WERI-Rb-1 (cell line): ENCODE measurements around the gene PCYT1A.

Experiments used
- DNase-seq: peaks from one replicate; pipeline ENCODE4 v3.0.0-alpha.2; 2020
- H3K27ac ChIP-seq: fragments of 250-450 bp; sonication (Bioruptor Pico); 2 replicates; pipeline ENCODE4 v1.5.1; 2020; ENCODE audit warnings: mild to moderate bottlenecking, moderate library complexity
- H3K27me3 ChIP-seq: fragments of 250-450 bp; sonication (Bioruptor Pico); 2 replicates; pipeline ENCODE4 v1.5.1; 2021; ENCODE audit warnings: mild to moderate bottlenecking, low read depth, moderate library complexity; ENCODE audit not compliant: insufficient read depth, severe bottlenecking
- H3K36me3 ChIP-seq: fragments of 250-450 bp; sonication (Bioruptor Pico); 2 replicates; pipeline ENCODE4 v1.5.1; 2020; ENCODE audit warnings: mild to moderate bottlenecking, moderate library complexity
- H3K4me3 ChIP-seq: 2 replicates; pipeline ENCODE4 v1.5.1; 2011; ENCODE audit warnings: low read depth, mild to moderate bottlenecking, control low read depth, low read length
- H3K9me3 ChIP-seq: fragments of 250-450 bp; sonication (Bioruptor Pico); 2 replicates; pipeline ENCODE4 v1.5.1; 2021; ENCODE audit warnings: mild to moderate bottlenecking, moderate library complexity; ENCODE audit not compliant: severe bottlenecking
- CTCF ChIP-seq: IDR thresholded peaks from 2 replicates; pipeline ENCODE4 v1.5.1; 2011; ENCODE audit warnings: low read depth, mild to moderate bottlenecking, control low read depth, inconsistent platforms, low read length

PCYT1A gene

GRCh38 chr3:196195664-196196265, 91.8 kb downstream of the PCYT1A start:
- DNase-seq: no peak
- no peaks in the 10 kb centered on the region for H3K27me3 ChIP-seq
- H3K4me3 ChIP-seq: no peak overlapping the region
- H3K9me3 ChIP-seq: no peaks in the 10 kb centered on the region
- no peak overlapping the region for H3K27ac ChIP-seq
- no peaks in the 10 kb centered on the region for H3K36me3 ChIP-seq
- no peak for TF ChIP-seq CTCF

- H3K27ac ChIP-seq: no peak overlapping the region
- H3K36me3 ChIP-seq: no peaks in the 10 kb centered on the region
- TF ChIP-seq CTCF: no peak
- DNase-seq: no peak
- H3K4me3 ChIP-seq: no peak overlapping the region
- no peaks in the 10 kb centered on the region for H3K27me3 ChIP-seq
- H3K9me3 ChIP-seq: no peaks in the 10 kb centered on the region
Measured at GRCh38 chr3:196194542-196194915, 93.0 kb downstream of the PCYT1A start.

GRCh38 chr3:196193736-196194541, 93.6 kb downstream of the PCYT1A start:
- Histone ChIP-seq H3K9me3 (no peaks in the 10 kb centered on the region), H3K27ac (no peak overlapping the region), H3K36me3 (no peaks in the 10 kb centered on the region), H3K27me3 (no peaks in the 10 kb centered on the region), H3K4me3 (no peak overlapping the region)
- TF ChIP-seq CTCF: no peak
- no peak for DNase-seq

GRCh38 chr3:196193133-196193735, 94.3 kb downstream of the PCYT1A start:
- H3K27ac ChIP-seq: no peak overlapping the region
- H3K36me3 ChIP-seq: no peaks in the 10 kb centered on the region
- DNase-seq: no peak
- no peak for TF ChIP-seq CTCF
- no peak overlapping the region for H3K4me3 ChIP-seq
- H3K27me3 ChIP-seq: no peaks in the 10 kb centered on the region
- no peaks in the 10 kb centered on the region for H3K9me3 ChIP-seq

GRCh38 chr3:196192524-196193051, 94.9 kb downstream of the PCYT1A start:
- Histone ChIP-seq H3K27ac (no peak overlapping the region), H3K9me3 (no peaks in the 10 kb centered on the region), H3K27me3 (no peaks in the 10 kb centered on the region), H3K4me3 (no peak overlapping the region), H3K36me3 (no peaks in the 10 kb centered on the region)
- no peak for DNase-seq
- no peak for TF ChIP-seq CTCF
